Activated CD4-positive, alpha-beta memory T cell treated with anti-CD3 and anti-CD28 coated beads for 36 hours (primary cell): Measurements from ENCODE around the gene ASIC2. TPM values are rescaled to one million over a fixed set of nuclear protein-coding genes. Genes with fewer than 3 reads are reported as not detected.

Experiments
- CTCF ChIA-PET: fragments of 350-600 bp; sonication (Branson Sonifier 250); formaldehyde crosslinking; loops from one replicate; lab custom pipeline; 2021; ENCODE audit warnings: antibody characterized with exemption, inconsistent platforms; lab: Charles Lee
- POLR2A ChIA-PET: fragments of 350-600 bp; sonication (Branson Sonifier 250); formaldehyde crosslinking; loops from one replicate; lab custom pipeline; 2021; ENCODE audit warnings: antibody characterized with exemption; lab: Charles Lee
- DNase-seq: peaks from one replicate; pipeline ENCODE4 v3.0.0-alpha.2; 2020
- H3K27ac Mint-ChIP-seq: one replicate; pipeline ENCODE4 v1.8.0; 2021; ENCODE audit warnings: mixed read lengths
- H3K27me3 Mint-ChIP-seq: one replicate; pipeline ENCODE4 v1.8.0; 2021; ENCODE audit warnings: mixed read lengths
- H3K36me3 Mint-ChIP-seq: one replicate; pipeline ENCODE4 v1.8.0; 2021; ENCODE audit warnings: mixed read lengths
- H3K4me1 Mint-ChIP-seq: one replicate; pipeline ENCODE4 v1.8.0; 2021; ENCODE audit warnings: low read depth, mixed read lengths
- H3K4me3 Mint-ChIP-seq: one replicate; pipeline ENCODE4 v1.8.0; 2021; ENCODE audit warnings: mild to moderate bottlenecking, mixed read lengths
- H3K9me3 Mint-ChIP-seq: one replicate; pipeline ENCODE4 v1.8.0; 2021; ENCODE audit warnings: mixed read lengths
- intact Hi-C: fragments of 100-400 bp; cut with micrococcal nuclease; formaldehyde crosslinking; loops from one replicate; pipeline ENCODE4 v1.15.1; 2023
- total RNA-seq, 2 experiments: library from RNA; stranded (reverse); gene quantifications; one replicate each; pipeline ENCODE4 v1.2.3, GENCODE V29; 2021

ASIC2 gene
- total RNA-seq, 2 experiments from 2014 or later, result not detected

- Mint-ChIP-seq H3K9me3 (no peaks in the 10 kb centered on the region), H3K4me3 (no peak overlapping the region), H3K27me3 (peaks cover 3% of the 10 kb centered on the region), H3K27ac (no peak overlapping the region), H3K4me1 (peaks cover 7% of the 10 kb centered on the region), H3K36me3 (no peaks in the 10 kb centered on the region)
- CTCF ChIA-PET, result no interaction called here
- intact Hi-C loops, result no loop called here
- POLR2A ChIA-PET, result no interaction called here
- no peak for DNase-seq
These were observed 9.3 kb upstream of the ASIC2 start for GRCh38 chr17:33302394-33302793.

DNA sequence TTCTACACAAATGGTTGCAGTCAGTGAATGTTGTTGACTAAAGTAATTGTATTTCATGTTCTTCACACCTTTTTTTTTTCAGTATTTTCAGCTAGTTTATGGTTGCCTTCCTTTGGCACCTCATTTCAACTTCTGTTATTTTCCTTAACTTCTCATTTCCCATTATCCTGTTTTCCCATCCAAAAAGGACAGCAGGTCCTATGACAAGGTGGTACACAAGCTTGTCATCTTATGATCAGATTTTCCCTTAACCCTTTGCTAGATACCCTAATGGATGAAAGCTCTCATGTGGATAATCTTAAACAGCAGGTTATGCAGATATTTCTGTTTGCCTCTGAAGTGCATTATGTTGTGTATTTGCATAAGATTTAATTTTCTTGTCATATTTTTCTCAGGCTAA is 7.1 kb upstream of the ASIC2 start:
- H3K4me1 Mint-ChIP-seq, result peaks cover 7% of the 10 kb centered on the region
- H3K9me3 Mint-ChIP-seq, result no peaks in the 10 kb centered on the region
- intact Hi-C loops, result no loop called here
- H3K27me3 Mint-ChIP-seq, result peaks cover 11% of the 10 kb centered on the region
- H3K4me3 Mint-ChIP-seq, result no peak overlapping the region
- no peak overlapping the region for H3K27ac Mint-ChIP-seq
- H3K36me3 Mint-ChIP-seq, result no peaks in the 10 kb centered on the region
- POLR2A ChIA-PET, result no interaction called here
- CTCF ChIA-PET, result no interaction called here
- no peak for DNase-seq

DNA sequence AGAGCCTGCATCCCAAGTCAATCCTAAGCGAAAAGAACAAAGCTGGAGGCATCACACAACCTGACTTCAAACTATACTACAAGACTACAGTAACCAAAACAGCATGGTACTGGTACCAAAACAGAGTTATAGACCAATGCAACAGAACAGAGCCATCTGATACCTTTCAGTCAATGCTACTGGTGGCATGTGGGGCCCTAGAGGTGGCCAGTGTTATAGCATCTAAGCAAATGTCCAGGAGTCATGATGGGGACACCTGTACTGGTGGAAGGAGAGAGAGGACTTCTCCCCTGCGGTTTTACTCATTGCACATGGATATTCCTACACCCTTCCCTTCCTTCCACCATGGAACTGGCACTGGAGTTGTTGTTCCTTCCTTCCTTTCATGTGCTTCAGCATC is 6.0 kb upstream of the ASIC2 start:
- ChIA-PET CTCF (no interaction called here), POLR2A (no interaction called here)
- no peaks in the 10 kb centered on the region for H3K36me3 Mint-ChIP-seq
- H3K9me3 Mint-ChIP-seq, result no peaks in the 10 kb centered on the region
- peaks cover 21% of the 10 kb centered on the region for H3K27me3 Mint-ChIP-seq
- intact Hi-C loops, result no loop called here
- no peak overlapping the region for H3K27ac Mint-ChIP-seq
- no peak for DNase-seq
- peaks cover 7% of the 10 kb centered on the region for H3K4me1 Mint-ChIP-seq
- no peak overlapping the region for H3K4me3 Mint-ChIP-seq

DNA sequence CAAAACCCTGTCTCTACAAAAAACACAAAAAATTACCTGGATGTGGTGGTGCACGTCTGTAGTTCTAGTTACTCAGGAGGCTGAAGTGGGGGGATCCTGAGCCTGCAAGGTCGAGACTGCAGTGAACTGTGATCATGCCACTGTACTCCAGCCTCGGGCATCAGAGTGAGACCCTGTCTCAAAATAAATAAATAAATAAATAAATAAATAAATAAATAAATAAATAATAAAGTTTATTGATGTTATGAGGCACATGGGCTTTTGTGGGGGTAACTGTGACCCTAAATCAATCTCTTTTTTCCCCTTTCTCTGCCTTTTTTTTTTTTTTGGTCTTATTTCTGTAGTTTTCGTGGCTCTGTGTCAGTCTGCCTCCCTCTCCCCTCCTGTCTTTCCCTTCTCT is 4.5 kb upstream of the ASIC2 start:
- peaks cover 30% of the 10 kb centered on the region for H3K27me3 Mint-ChIP-seq
- intact Hi-C loops, result no loop called here
- CTCF ChIA-PET, result no interaction called here
- POLR2A ChIA-PET, result no interaction called here
- no peaks in the 10 kb centered on the region for H3K36me3 Mint-ChIP-seq
- H3K4me1 Mint-ChIP-seq, result peaks cover 7% of the 10 kb centered on the region
- no peak overlapping the region for H3K4me3 Mint-ChIP-seq
- no peak for DNase-seq
- no peaks in the 10 kb centered on the region for H3K9me3 Mint-ChIP-seq
- H3K27ac Mint-ChIP-seq, result no peak overlapping the region

GRCh38 chr17:33294994-33295393 is 1.9 kb upstream of the ASIC2 start:
- Mint-ChIP-seq H3K4me1 (peaks cover 10% of the 10 kb centered on the region), H3K9me3 (no peaks in the 10 kb centered on the region), H3K4me3 (no peak overlapping the region), H3K27ac (no peak overlapping the region), H3K36me3 (no peaks in the 10 kb centered on the region), H3K27me3 (peaks cover 46% of the 10 kb centered on the region)
- intact Hi-C loops, result no loop called here
- ChIA-PET POLR2A (no interaction called here), CTCF (no interaction called here)
- DNase-seq, result no peak

GRCh38 chr17:33292201-33292980 is 704 bp downstream of the ASIC2 start:
- POLR2A ChIA-PET, result no interaction called here
- Mint-ChIP-seq H3K4me1 (peaks cover 10% of the 10 kb centered on the region), H3K27me3 (peaks cover 59% of the 10 kb centered on the region), H3K9me3 (no peaks in the 10 kb centered on the region), H3K36me3 (no peaks in the 10 kb centered on the region), H3K4me3 (no peak overlapping the region), H3K27ac (no peak overlapping the region)
- CTCF ChIA-PET, result interaction anchor here (0.7 kb wide), 1 partner anchor 100 kb away, joined by 3 read pairs; no protein-coding TSS in a partner anchor
- no peak for DNase-seq
- intact Hi-C loops, result no loop called here

- peaks cover 10% of the 10 kb centered on the region for H3K4me1 Mint-ChIP-seq
- peak overlapping the region; percentile 38 for H3K4me3 Mint-ChIP-seq
- intact Hi-C loops, result no loop called here
- no peak overlapping the region for H3K27ac Mint-ChIP-seq
- H3K9me3 Mint-ChIP-seq, result no peaks in the 10 kb centered on the region
- peaks cover 57% of the 10 kb centered on the region for H3K27me3 Mint-ChIP-seq
- ChIA-PET POLR2A (no interaction called here), CTCF (interaction anchor here (0.7 kb wide), 2 partner anchors 99 to 855 kb away, joined by 3 read pairs; no protein-coding TSS in a partner anchor)
- no peak for DNase-seq
- H3K36me3 Mint-ChIP-seq, result no peaks in the 10 kb centered on the region
These were observed 1.6 kb downstream of the ASIC2 start for GRCh38 chr17:33291248-33292200.

DNA sequence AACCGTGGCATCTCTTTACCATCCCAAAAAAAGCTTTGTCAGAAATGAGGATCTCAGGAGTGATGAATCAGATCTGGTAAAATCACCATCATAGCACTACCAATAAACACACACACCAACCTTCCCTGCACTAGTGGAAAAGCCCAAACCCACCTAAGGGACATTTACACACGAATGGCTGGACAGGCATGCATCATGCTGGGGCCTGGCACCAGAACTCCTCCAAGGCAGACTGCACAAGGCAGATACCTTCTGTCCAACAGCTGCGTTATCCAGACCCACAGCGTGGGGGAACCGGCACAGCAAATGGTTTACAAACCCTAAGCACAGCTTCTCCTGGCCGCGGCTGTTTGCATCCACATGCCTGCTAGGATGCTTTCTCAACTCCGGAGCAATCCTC is 2.8 kb downstream of the ASIC2 start:
- intact Hi-C loops, result no loop called here
- ChIA-PET CTCF (no interaction called here), POLR2A (no interaction called here)
- Mint-ChIP-seq H3K36me3 (no peaks in the 10 kb centered on the region), H3K4me3 (no peak overlapping the region), H3K4me1 (peaks cover 10% of the 10 kb centered on the region), H3K27me3 (peaks cover 54% of the 10 kb centered on the region), H3K9me3 (no peaks in the 10 kb centered on the region), H3K27ac (no peak overlapping the region)
- DNase-seq, result no peak

DNA sequence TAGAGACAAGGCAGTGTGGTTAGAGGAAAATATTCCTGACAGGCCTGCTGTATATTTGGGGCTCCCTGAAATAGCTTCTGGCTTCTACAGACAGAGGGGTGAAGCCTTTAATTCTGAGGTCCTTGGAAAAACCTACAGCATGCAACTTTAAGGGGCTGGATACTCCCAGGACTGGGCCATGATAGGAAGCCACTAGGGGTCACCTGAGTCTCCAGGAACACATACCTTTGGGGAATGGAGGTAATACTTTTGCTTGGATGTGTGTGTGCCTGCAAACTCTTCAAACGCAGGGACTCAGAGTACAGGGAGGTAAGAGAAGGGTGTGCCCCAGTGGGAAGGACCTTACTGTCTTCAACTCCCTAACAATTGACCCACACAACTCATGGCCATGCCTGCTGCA is 4.1 kb downstream of the ASIC2 start:
- Mint-ChIP-seq H3K4me3 (no peak overlapping the region), H3K9me3 (no peaks in the 10 kb centered on the region), H3K27me3 (peaks cover 42% of the 10 kb centered on the region), H3K27ac (no peak overlapping the region), H3K36me3 (no peaks in the 10 kb centered on the region), H3K4me1 (peaks cover 10% of the 10 kb centered on the region)
- no peak for DNase-seq
- intact Hi-C loops, result no loop called here
- POLR2A ChIA-PET, result no interaction called here
- CTCF ChIA-PET, result no interaction called here

- Mint-ChIP-seq H3K4me3 (no peak overlapping the region), H3K27me3 (peaks cover 34% of the 10 kb centered on the region), H3K4me1 (peaks cover 7% of the 10 kb centered on the region), H3K27ac (no peak overlapping the region), H3K9me3 (no peaks in the 10 kb centered on the region), H3K36me3 (no peaks in the 10 kb centered on the region)
- POLR2A ChIA-PET, result no interaction called here
- no peak for DNase-seq
- CTCF ChIA-PET, result no interaction called here
- intact Hi-C loops, result no loop called here
These were observed 5.9 kb downstream of the ASIC2 start for GRCh38 chr17:33287096-33287725.

DNA sequence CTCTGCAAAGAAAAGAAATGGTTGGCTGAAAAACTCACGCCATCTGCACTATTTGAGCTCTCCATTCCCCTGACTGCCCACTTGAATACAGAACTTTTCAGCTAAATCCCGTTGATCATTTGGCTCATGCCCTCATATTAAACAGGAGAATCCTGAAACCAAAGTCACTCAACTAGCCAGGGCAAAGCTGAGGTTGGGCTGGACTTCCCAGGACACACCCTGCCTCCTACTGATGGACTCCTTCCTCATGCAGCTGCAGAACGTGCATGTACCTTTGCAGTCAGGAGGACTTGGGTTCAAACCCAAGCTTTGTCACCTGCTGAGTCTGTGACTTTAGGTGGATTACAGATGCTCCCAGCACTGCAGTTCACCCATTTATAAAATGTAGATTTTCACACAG is 7.7 kb downstream of the ASIC2 start:
- H3K4me3 Mint-ChIP-seq, result no peak overlapping the region
- no peaks in the 10 kb centered on the region for H3K9me3 Mint-ChIP-seq
- no peak for DNase-seq
- ChIA-PET POLR2A (no interaction called here), CTCF (no interaction called here)
- peaks cover 21% of the 10 kb centered on the region for H3K27me3 Mint-ChIP-seq
- H3K27ac Mint-ChIP-seq, result no peak overlapping the region
- intact Hi-C loops, result no loop called here
- H3K36me3 Mint-ChIP-seq, result no peaks in the 10 kb centered on the region
- no peaks in the 10 kb centered on the region for H3K4me1 Mint-ChIP-seq

GRCh38 chr17:33284022-33284421 is 9.1 kb downstream of the ASIC2 start:
- no peak overlapping the region for H3K4me3 Mint-ChIP-seq
- H3K9me3 Mint-ChIP-seq, result no peaks in the 10 kb centered on the region
- ChIA-PET POLR2A (no interaction called here), CTCF (no interaction called here)
- intact Hi-C loops, result no loop called here
- H3K4me1 Mint-ChIP-seq, result no peaks in the 10 kb centered on the region
- no peak overlapping the region for H3K27ac Mint-ChIP-seq
- no peak for DNase-seq
- peaks cover 17% of the 10 kb centered on the region for H3K27me3 Mint-ChIP-seq
- no peaks in the 10 kb centered on the region for H3K36me3 Mint-ChIP-seq
